Lower leg skin (tissue), 3 donors: ENCODE measurements around the gene SV2C.

Experiments
- CTCF ChIP-seq, 3 donors: fragments of 450-650 bp; IDR thresholded peaks; one replicate each; pipeline ENCODE4 v1.5.1; 2016; ENCODE audit warnings: antibody characterized with exemption in 3 of 3, mild to moderate bottlenecking in 3 of 3, moderate library complexity in 2 of 3
- POLR2A ChIP-seq, 2 donors: fragments of 450-650 bp; IDR thresholded peaks; one replicate each; pipeline ENCODE4 v1.6.1; 2016 to 2017; ENCODE audit warnings: antibody characterized with exemption in 2 of 2, mild to moderate bottlenecking in 1 of 2, moderate library complexity in 1 of 2

- TF ChIP-seq CTCF (IDR thresholded peaks at IDR 0.05) (no peak), POLR2A (IDR thresholded peaks at IDR 0.05) (no peak)
These were observed 162.4 kb downstream of the SV2C start for GRCh38 chr5:76245590-76245989.
